Panc1 (cell line): Measurements from ENCODE around the gene SHOC2. TPM values are rescaled to one million over a fixed set of nuclear protein-coding genes. Genes with fewer than 3 reads are reported as not detected.

Experiments used
- ATAC-seq: fragments of 200-7000 bp; cut with Tn5 transposase; 2 replicates; pipeline ENCODE4 v1.9.1; 2020; ENCODE audit warnings: mild to moderate bottlenecking, moderate library complexity
- BruUV-seq: library from RNA; stranded (reverse); fragments of 400-500 nt; replicated peaks from 2 replicates; lab custom pipeline; 2021; lab: Mats Ljungman, UMichigan
- CTCF ChIA-PET: fragments of 300-600 bp; sonication (Branson Sonifier 250); formaldehyde crosslinking; loops from one replicate; lab custom pipeline; 2022; ENCODE audit warnings: antibody characterized with exemption; lab: Charles Lee
- POLR2A ChIA-PET: fragments of 300-600 bp; sonication (Branson Sonifier 250); formaldehyde crosslinking; loops from one replicate; lab custom pipeline; 2022; ENCODE audit warnings: antibody characterized with exemption; lab: Charles Lee
- DNase-seq: peaks from one replicate; pipeline ENCODE4 v3.0.0-alpha.2; 2010; ENCODE audit warnings: low read depth, low spot score
- H3K27ac ChIP-seq: 2 replicates; pipeline ENCODE4 v1.5.1; 2011; ENCODE audit warnings: mild to moderate bottlenecking, low read length, inconsistent platforms
- H3K27me3 ChIP-seq: fragments of 200-500 bp; sonication (Bioruptor generic); 2 replicates; pipeline ENCODE4 v1.6.0; 2014; ENCODE audit warnings: low read length, inconsistent platforms; ENCODE audit not compliant: control insufficient read depth, insufficient read depth
- H3K36me3 ChIP-seq: fragments of 200-500 bp; sonication (Bioruptor generic); 2 replicates; pipeline ENCODE4 v1.5.1; 2014; ENCODE audit warnings: inconsistent platforms, mild to moderate bottlenecking, low read length, moderate library complexity; ENCODE audit not compliant: control insufficient read depth, insufficient read depth
- H3K4me1 ChIP-seq: 2 replicates; pipeline ENCODE4 v1.5.1; 2011; ENCODE audit warnings: inconsistent platforms, mild to moderate bottlenecking, low read length, moderate library complexity; ENCODE audit not compliant: control insufficient read depth, insufficient read depth
- H3K4me3 ChIP-seq, 2 experiments: 2 replicates each; pipeline ENCODE4 v1.5.1; 2011 to 2012; ENCODE audit warnings: low read depth in 2 of 2, low read length in 2 of 2, mild to moderate bottlenecking in 2 of 2, inconsistent platforms in 1 of 2, moderate library complexity in 1 of 2
- H3K9me3 ChIP-seq: fragments of 200-500 bp; sonication (Bioruptor generic); 2 replicates; pipeline ENCODE4 v1.5.1; 2014; ENCODE audit warnings: low read depth, mild to moderate bottlenecking, inconsistent platforms, low read length, moderate library complexity; ENCODE audit not compliant: control insufficient read depth, insufficient read depth
- POLR2AphosphoS5 ChIP-seq: IDR thresholded peaks from 2 replicates; pipeline ENCODE4 v1.6.1; 2012; ENCODE audit warnings: mild to moderate bottlenecking, low read depth, low read length, moderate library complexity
- SIN3A ChIP-seq: IDR thresholded peaks from 2 replicates; pipeline ENCODE4 v1.6.1; 2012; ENCODE audit warnings: low read depth, mild to moderate bottlenecking, low read length, moderate library complexity, borderline replicate concordance; ENCODE audit not compliant: insufficient read depth
- TCF7L2 ChIP-seq: IDR thresholded peaks from 2 replicates; pipeline ENCODE4 v1.6.1; 2011; ENCODE audit warnings: mild to moderate bottlenecking, low read depth, low read length, inconsistent platforms
- in situ Hi-C: cut with HindIII; loops from 2 replicates; pipeline ENCODE4 v1.10.0; 2016; ENCODE audit warnings: low sequenced_read_pairs, low pct_unique_long_range_greater_than_20kb
- intact Hi-C: fragments of 100-400 bp; cut with micrococcal nuclease; formaldehyde crosslinking; loops from one replicate; pipeline ENCODE4 v1.10.0; 2022; ENCODE audit not compliant: unreplicated experiment
- total RNA-seq: library from RNA; stranded (reverse); gene quantifications from one replicate; pipeline ENCODE4 v1.2.1, GENCODE V29; 2021; ENCODE audit not compliant: unreplicated experiment
- TF ChIP-seq, protein P1 (sequence below), 2 experiments: IDR thresholded peaks; 2 replicates each; pipeline ENCODE4 v1.6.1; 2011 to 2012; ENCODE audit warnings: low read depth in 2 of 2, control low read depth in 1 of 2, low read length in 1 of 2, mild to moderate bottlenecking in 1 of 2, moderate library complexity in 1 of 2; ENCODE audit not compliant: insufficient read depth in 1 of 2
- TF ChIP-seq, protein P2 (sequence below): fragments of 450-650 bp; IDR thresholded peaks from 2 replicates; pipeline ENCODE4 v1.5.1; 2017; ENCODE audit warnings: mild to moderate bottlenecking

SHOC2 gene
- total RNA-seq, 1 experiment from 2014 or later, result 56.6 TPM

DNA sequence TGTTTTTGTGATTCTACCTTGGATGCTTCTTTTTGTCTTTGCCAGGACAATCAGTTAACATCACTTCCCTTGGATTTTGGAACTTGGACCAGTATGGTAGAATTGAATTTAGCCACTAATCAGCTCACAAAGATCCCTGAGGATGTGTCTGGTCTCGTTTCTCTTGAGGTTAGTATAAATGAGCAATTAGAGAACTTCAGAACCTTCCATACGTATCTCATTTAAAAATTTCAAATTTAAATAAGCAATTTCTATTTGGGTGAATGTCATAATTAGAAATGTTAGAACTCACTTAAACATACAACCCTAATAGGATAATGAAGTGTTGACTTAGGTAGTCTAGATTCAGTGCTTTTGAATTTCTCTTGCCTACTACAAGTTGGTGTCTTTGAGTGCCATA lies 88.1 kb downstream of the SHOC2 start:
- POLR2A ChIA-PET, result no interaction called here
- TF ChIP-seq TCF7L2 (no peak), SIN3A (no peak), POLR2AphosphoS5 (no peak)
- TF ChIP-seq, protein P1, sequence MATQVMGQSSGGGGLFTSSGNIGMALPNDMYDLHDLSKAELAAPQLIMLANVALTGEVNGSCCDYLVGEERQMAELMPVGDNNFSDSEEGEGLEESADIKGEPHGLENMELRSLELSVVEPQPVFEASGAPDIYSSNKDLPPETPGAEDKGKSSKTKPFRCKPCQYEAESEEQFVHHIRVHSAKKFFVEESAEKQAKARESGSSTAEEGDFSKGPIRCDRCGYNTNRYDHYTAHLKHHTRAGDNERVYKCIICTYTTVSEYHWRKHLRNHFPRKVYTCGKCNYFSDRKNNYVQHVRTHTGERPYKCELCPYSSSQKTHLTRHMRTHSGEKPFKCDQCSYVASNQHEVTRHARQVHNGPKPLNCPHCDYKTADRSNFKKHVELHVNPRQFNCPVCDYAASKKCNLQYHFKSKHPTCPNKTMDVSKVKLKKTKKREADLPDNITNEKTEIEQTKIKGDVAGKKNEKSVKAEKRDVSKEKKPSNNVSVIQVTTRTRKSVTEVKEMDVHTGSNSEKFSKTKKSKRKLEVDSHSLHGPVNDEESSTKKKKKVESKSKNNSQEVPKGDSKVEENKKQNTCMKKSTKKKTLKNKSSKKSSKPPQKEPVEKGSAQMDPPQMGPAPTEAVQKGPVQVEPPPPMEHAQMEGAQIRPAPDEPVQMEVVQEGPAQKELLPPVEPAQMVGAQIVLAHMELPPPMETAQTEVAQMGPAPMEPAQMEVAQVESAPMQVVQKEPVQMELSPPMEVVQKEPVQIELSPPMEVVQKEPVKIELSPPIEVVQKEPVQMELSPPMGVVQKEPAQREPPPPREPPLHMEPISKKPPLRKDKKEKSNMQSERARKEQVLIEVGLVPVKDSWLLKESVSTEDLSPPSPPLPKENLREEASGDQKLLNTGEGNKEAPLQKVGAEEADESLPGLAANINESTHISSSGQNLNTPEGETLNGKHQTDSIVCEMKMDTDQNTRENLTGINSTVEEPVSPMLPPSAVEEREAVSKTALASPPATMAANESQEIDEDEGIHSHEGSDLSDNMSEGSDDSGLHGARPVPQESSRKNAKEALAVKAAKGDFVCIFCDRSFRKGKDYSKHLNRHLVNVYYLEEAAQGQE (IDR thresholded peaks at IDR 0.05; ENCODE audit: insufficient read depth in 1 of 2, low read depth in 2 of 2, low read length in 1 of 2), result no peak
- TF ChIP-seq, protein P2, sequence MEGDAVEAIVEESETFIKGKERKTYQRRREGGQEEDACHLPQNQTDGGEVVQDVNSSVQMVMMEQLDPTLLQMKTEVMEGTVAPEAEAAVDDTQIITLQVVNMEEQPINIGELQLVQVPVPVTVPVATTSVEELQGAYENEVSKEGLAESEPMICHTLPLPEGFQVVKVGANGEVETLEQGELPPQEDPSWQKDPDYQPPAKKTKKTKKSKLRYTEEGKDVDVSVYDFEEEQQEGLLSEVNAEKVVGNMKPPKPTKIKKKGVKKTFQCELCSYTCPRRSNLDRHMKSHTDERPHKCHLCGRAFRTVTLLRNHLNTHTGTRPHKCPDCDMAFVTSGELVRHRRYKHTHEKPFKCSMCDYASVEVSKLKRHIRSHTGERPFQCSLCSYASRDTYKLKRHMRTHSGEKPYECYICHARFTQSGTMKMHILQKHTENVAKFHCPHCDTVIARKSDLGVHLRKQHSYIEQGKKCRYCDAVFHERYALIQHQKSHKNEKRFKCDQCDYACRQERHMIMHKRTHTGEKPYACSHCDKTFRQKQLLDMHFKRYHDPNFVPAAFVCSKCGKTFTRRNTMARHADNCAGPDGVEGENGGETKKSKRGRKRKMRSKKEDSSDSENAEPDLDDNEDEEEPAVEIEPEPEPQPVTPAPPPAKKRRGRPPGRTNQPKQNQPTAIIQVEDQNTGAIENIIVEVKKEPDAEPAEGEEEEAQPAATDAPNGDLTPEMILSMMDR, result no peak
- CTCF ChIA-PET, result no interaction called here
- Histone ChIP-seq H3K9me3 (no peaks in the 10 kb centered on the region), H3K4me3 (no peak overlapping the region), H3K27ac (no peak overlapping the region), H3K4me1 (no peaks in the 10 kb centered on the region), H3K36me3 (peaks cover 36% of the 10 kb centered on the region), H3K27me3 (no peaks in the 10 kb centered on the region)
- DNase-seq (no peak), ATAC-seq (no peak)
- intact Hi-C loops, result no loop called here
- in situ Hi-C loops, result no loop called here
- BruUV-seq, result no TSS peak

DNA sequence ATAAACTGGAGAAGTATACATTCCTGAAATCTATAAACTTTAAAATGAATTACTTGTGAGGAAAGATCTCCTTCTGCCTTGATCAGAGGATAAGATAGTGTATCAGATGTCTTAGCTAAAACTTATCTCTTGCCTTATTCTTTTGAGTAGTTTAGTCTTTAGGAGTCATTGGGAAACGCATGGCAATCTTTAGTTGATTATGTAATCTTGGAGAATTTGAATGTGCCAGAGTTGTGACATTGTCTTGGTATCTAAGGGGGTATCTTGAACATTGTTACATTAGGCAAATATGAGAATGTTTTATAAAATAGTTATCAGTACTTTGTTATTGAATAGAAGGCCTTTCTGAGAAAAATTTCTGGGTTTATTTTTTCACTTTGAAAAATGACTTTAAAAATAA lies 95.8 kb downstream of the SHOC2 start:
- peaks cover 11% of the 10 kb centered on the region for H3K36me3 ChIP-seq
- POLR2A ChIA-PET, result interaction anchor here (0.7 kb wide), 1 partner anchor 145 kb away, joined by 3 read pairs; no protein-coding TSS in a partner anchor

More for the DNA sequence above, 95.8 kb downstream of the SHOC2 start:
- H3K27me3 ChIP-seq, result no peaks in the 10 kb centered on the region
- no peak overlapping the region for H3K4me3 ChIP-seq
- TF ChIP-seq, protein P1 (IDR thresholded peaks at IDR 0.05; ENCODE audit: insufficient read depth in 1 of 2, low read depth in 2 of 2, low read length in 1 of 2), result no peak
- TF ChIP-seq TCF7L2 (no peak), SIN3A (no peak), POLR2AphosphoS5 (no peak)
- TF ChIP-seq, protein P2, result no peak
- CTCF ChIA-PET, result no interaction called here
- H3K9me3 ChIP-seq, result no peaks in the 10 kb centered on the region
- no TSS peak for BruUV-seq
- H3K27ac ChIP-seq, result no peak overlapping the region
- intact Hi-C loops (no loop called here), in situ Hi-C loops (no loop called here)
- DNase-seq (no peak), ATAC-seq (no peak)
- H3K4me1 ChIP-seq, result no peaks in the 10 kb centered on the region
